SK-N-SH (cell line): Measurements from ENCODE around the gene DMRTA2. TPM values are rescaled to one million over a fixed set of nuclear protein-coding genes. Genes with fewer than 3 reads are reported as not detected.

Experiments used
- CTCF ChIA-PET: fragments of 300-600, 350-600 bp; formaldehyde crosslinking; extraction: SDS; loops from one replicate; lab custom pipeline; 2021; lab: Yijun Ruan, JAX
- POLR2A ChIA-PET: fragments of 350-600 bp; sonication (Branson Sonifier 250); formaldehyde crosslinking; extraction: SDS; loops from one replicate; lab custom pipeline; 2020; ENCODE audit warnings: antibody characterized with exemption, inconsistent platforms; lab: Yijun Ruan, JAX
- DNase-seq: peaks from one replicate; pipeline ENCODE4 v3.0.0; 2012
- H2AFZ ChIP-seq: fragments of 200-600 bp; sonication (generic); 2 replicates; pipeline ENCODE4 v1.8.1; 2016; ENCODE audit warnings: antibody characterized with exemption, mild to moderate bottlenecking, low read depth
- H3F3A ChIP-seq: fragments of 200-600 bp; sonication (generic); replicated peaks from 2 replicates; pipeline ENCODE3; 2016; ENCODE audit warnings: antibody characterized with exemption, mild to moderate bottlenecking; ENCODE audit not compliant: insufficient read depth
- H3K27ac ChIP-seq, 2 experiments: fragments of 200-500 bp in 1 of 2; fragments of 200-600 bp in 1 of 2; sonication (Bioruptor generic) in 1 of 2; sonication (generic), shearing (Covaris generic) in 1 of 2; 2 replicates each; pipeline versions ENCODE4 v1.5.1 to v1.6.1; 2014 to 2016; ENCODE audit warnings: low read depth in 2 of 2, inconsistent platforms in 1 of 2, low read length in 1 of 2, mild to moderate bottlenecking in 1 of 2, mixed read lengths in 1 of 2
- H3K27me3 ChIP-seq: fragments of 200-600 bp; sonication (generic), shearing (Covaris generic); 2 replicates; pipeline ENCODE4 v1.6.1; 2016; ENCODE audit warnings: mixed run types; ENCODE audit not compliant: insufficient read depth
- H3K36me3 ChIP-seq, 2 experiments: fragments of 200-500 bp in 1 of 2; fragments of 200-600 bp in 1 of 2; sonication (Bioruptor generic) in 1 of 2; sonication (generic) in 1 of 2; replicated peaks in 1 of 2; 2 replicates each; pipeline versions ENCODE3 to v1.5.1; 2014 to 2016; ENCODE audit warnings: low read length in 1 of 2, mild to moderate bottlenecking in 1 of 2; ENCODE audit not compliant: insufficient read depth in 2 of 2, control insufficient read depth in 1 of 2
- H3K4me1 ChIP-seq, 2 experiments: fragments of 200-500 bp in 1 of 2; fragments of 200-600 bp in 1 of 2; sonication (Bioruptor generic) in 1 of 2; sonication (generic), shearing (Covaris generic) in 1 of 2; 2 replicates each; pipeline versions ENCODE4 v1.5.1 to v1.6.1; 2014 to 2016; ENCODE audit warnings: low read depth in 1 of 2, low read length in 1 of 2, mixed run types in 1 of 2; ENCODE audit not compliant: insufficient read depth in 2 of 2, control insufficient read depth in 1 of 2
- H3K4me2 ChIP-seq: fragments of 200-600 bp; sonication (generic), shearing (Covaris generic); 2 replicates; pipeline ENCODE4 v1.6.1; 2017; ENCODE audit warnings: mixed run types
- H3K4me3 ChIP-seq, 2 experiments: fragments of 200-500 bp in 1 of 2; fragments of 200-600 bp in 1 of 2; sonication (Bioruptor generic) in 1 of 2; sonication (generic), shearing (Covaris generic) in 1 of 2; 2 replicates each; pipeline versions ENCODE4 v1.5.1 to v1.8.1; 2014 to 2016; ENCODE audit warnings: low read depth in 2 of 2, inconsistent platforms in 1 of 2, low read length in 1 of 2, mild to moderate bottlenecking in 1 of 2, mixed read lengths in 1 of 2, moderate library complexity in 1 of 2
- H3K79me2 ChIP-seq: fragments of 200-600 bp; sonication (generic); 2 replicates; pipeline ENCODE4 v1.8.1; 2017; ENCODE audit warnings: mild to moderate bottlenecking; ENCODE audit not compliant: insufficient read depth
- H3K9ac ChIP-seq: fragments of 200-600 bp; sonication (generic); 2 replicates; pipeline ENCODE4 v1.6.1; 2017; ENCODE audit warnings: mixed run types
- H3K9me2 ChIP-seq: fragments of 200-600 bp; sonication (generic); 2 replicates; pipeline ENCODE4 v1.6.1; 2017; ENCODE audit warnings: mixed run types
- H3K9me3 ChIP-seq: fragments of 200-600 bp; sonication (generic); 2 replicates; pipeline ENCODE4 v1.6.1; 2017; ENCODE audit warnings: mixed run types, mild to moderate bottlenecking, moderate library complexity
- H4K20me1 ChIP-seq: fragments of 200-600 bp; sonication (generic); 2 replicates; pipeline ENCODE4 v1.6.1; 2017; ENCODE audit warnings: mild to moderate bottlenecking, mixed run types; ENCODE audit not compliant: insufficient read depth
- CTCF ChIP-seq: fragments of 200-600 bp; sonication (generic); IDR thresholded peaks from 2 replicates; pipeline ENCODE4 v1.6.1; 2017; ENCODE audit warnings: antibody characterized with exemption, mild to moderate bottlenecking, moderate library complexity
- EZH2phosphoT487 ChIP-seq: fragments of 200-600 bp; sonication (generic); IDR thresholded peaks from 2 replicates; pipeline ENCODE4 v1.6.1; 2017; ENCODE audit warnings: low read depth, mixed run types, mild to moderate bottlenecking, antibody characterized with exemption, moderate library complexity, borderline replicate concordance
- FOSL2 ChIP-seq: IDR thresholded peaks from 2 replicates; pipeline ENCODE4 v1.4.0; 2012; ENCODE audit warnings: low read depth, mild to moderate bottlenecking, moderate library complexity, borderline replicate concordance
- JUND ChIP-seq: IDR thresholded peaks from 2 replicates; pipeline ENCODE4 v1.4.0; 2012
- PBX3 ChIP-seq: IDR thresholded peaks from 2 replicates; pipeline ENCODE4; 2012
- SIN3A ChIP-seq: IDR thresholded peaks from 2 replicates; pipeline ENCODE4 v1.6.1; 2012; ENCODE audit warnings: low read depth, mild to moderate bottlenecking, low read length, moderate library complexity, borderline replicate concordance
- TCF12 ChIP-seq: IDR thresholded peaks from 2 replicates; pipeline ENCODE4 v1.4.0; 2012
- YY1 ChIP-seq: IDR thresholded peaks from 2 replicates; pipeline ENCODE4 v1.4.0; 2012; ENCODE audit warnings: low read depth, mild to moderate bottlenecking
- WGBS: methylation state at CpG from one replicate; pipeline ENCODE4 v1.1.6; 2017; ENCODE audit warnings: low lambda C conversion rate; 5-methylcytosine and 5-hydroxymethylcytosine counted together
- polyA plus RNA-seq, 3 experiments: library from polyadenylated mRNA; depleted of rRNA; stranded (reverse); fragments of >200 nt; gene quantifications; 2 replicates each; pipeline ENCODE4 v1.2.3, GENCODE V29; 2012

The DMRTA2 gene
- polyA plus RNA-seq, 1 of the 3 experiments (the other 2 are of a cell fraction), result 0.02 TPM

- no peaks in the 10 kb centered on the region for H3K9me3 ChIP-seq
- H3K27me3 ChIP-seq, result peaks cover 97% of the 10 kb centered on the region
- H3K4me1 ChIP-seq, result peaks cover 7 to 22% of the 10 kb centered on the region in 2 experiments; a peak in 1 of 4 replicates
- H3K4me3 ChIP-seq, result no peak overlapping the region
- 27% methylated on average over 21 of the region's 21 CpGs for WGBS
- peak; percentile 50; the same call in 1 of the 2 replicates for TF ChIP-seq EZH2phosphoT487
- no peak for TF ChIP-seq PBX3
- TF ChIP-seq YY1, result no peak
- no peak for TF ChIP-seq TCF12
- TF ChIP-seq, all 33 proteins: peak for 1
- ChIA-PET POLR2A (no interaction called here), CTCF (interaction anchor here (1.6 kb wide), 1 partner anchor 284 kb away, joined by 3 read pairs; no protein-coding TSS in a partner anchor)
- peak; percentile 36 for DNase-seq
- Histone ChIP-seq H3K9ac (no peak overlapping the region), H3K4me2 (no peak overlapping the region), H2AFZ (no peak overlapping the region), H3K9me2 (no peaks in the 10 kb centered on the region), H3F3A (no peaks in the 10 kb centered on the region), H3K36me3 (no peaks in the 10 kb centered on the region), H3K79me2 (no peaks in the 10 kb centered on the region), H4K20me1 (peaks cover 12% of the 10 kb centered on the region; the same call in 1 of the 2 replicates), H3K27ac (no peak overlapping the region)
Observed at GRCh38 chr1:50419907-50420677, 3.2 kb downstream of the DMRTA2 start.

GRCh38 chr1:50419192-50419906 lies 3.9 kb downstream of the DMRTA2 start:
- Histone ChIP-seq H3K36me3 (no peaks in the 10 kb centered on the region), H3K4me2 (no peak overlapping the region), H3K9ac (no peak overlapping the region), H3K4me1 (peaks cover 7 to 20% of the 10 kb centered on the region in 2 experiments; a peak in 1 of 4 replicates), H3F3A (no peaks in the 10 kb centered on the region), H3K4me3 (peak overlapping the region in 1 of 2 experiments; percentile 33; a peak in 1 of 4 replicates), H2AFZ (no peak overlapping the region), H3K9me3 (no peaks in the 10 kb centered on the region), H4K20me1 (peaks cover 8% of the 10 kb centered on the region; the same call in 1 of the 2 replicates), H3K27ac (no peak overlapping the region), H3K27me3 (peaks cover 97% of the 10 kb centered on the region), H3K9me2 (no peaks in the 10 kb centered on the region), H3K79me2 (no peaks in the 10 kb centered on the region)
- WGBS, result 7% methylated on average over 8 of the region's 60 CpGs
- POLR2A ChIA-PET, result no interaction called here
- peak; percentile 28; the same call in 1 of the 2 replicates for TF ChIP-seq CTCF
- TF ChIP-seq SIN3A, result no peak
- TF ChIP-seq JUND, result no peak
- TF ChIP-seq FOSL2, result no peak
- CTCF ChIA-PET, result interaction anchor here (0.7 to 1.6 kb wide), 4 partner anchors 12 to 1100 kb away, joined by 3 to 4 read pairs (median 3); partner anchors contain the start of gene EPS15
- peak; percentile 84 for DNase-seq
